Stimulated activated CD8-positive, alpha-beta memory T cell treated with anti-CD3 and anti-CD28 coated beads, Interleukin-15, amount 100 ng/mL, for 4 hours (primary cell): Measurements from ENCODE around the gene TNFRSF25.

Experiments used
- DNase-seq, 2 donors: peaks; one replicate each; pipeline ENCODE4 v3.0.0-alpha.2; 2020; ENCODE audit warnings: low read depth in 2 of 2

The TNFRSF25 gene

GRCh38 chr1:6417961-6418667, 47.9 kb downstream of the TNFRSF25 start:
- no peak for DNase-seq

DNA sequence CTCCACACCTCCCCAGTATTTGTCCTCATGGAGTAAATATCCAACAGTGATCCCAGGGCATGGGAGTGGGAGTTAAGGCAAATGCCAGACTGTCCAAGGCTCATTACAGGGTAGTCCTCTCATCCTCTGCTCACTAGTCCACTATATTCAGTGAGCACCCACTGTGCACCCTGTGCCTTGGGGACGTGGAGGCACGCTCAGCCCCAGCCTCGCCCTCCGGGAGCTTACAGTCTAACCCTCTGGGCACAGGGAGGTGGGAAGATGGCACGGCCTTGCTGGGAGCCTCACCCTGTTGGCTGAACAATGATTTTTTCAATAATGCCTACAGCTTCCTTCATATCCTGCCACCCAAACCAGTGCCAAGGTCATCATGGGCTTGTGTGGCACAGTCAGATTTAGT, 49.1 kb downstream of the TNFRSF25 start:
- DNase-seq = no peak

- DNase-seq = no peak
Measured at GRCh38 chr1:6416295-6416656, 49.7 kb downstream of the TNFRSF25 start.

GRCh38 chr1:6414881-6415626, 50.9 kb downstream of the TNFRSF25 start:
- no peak for DNase-seq

DNA sequence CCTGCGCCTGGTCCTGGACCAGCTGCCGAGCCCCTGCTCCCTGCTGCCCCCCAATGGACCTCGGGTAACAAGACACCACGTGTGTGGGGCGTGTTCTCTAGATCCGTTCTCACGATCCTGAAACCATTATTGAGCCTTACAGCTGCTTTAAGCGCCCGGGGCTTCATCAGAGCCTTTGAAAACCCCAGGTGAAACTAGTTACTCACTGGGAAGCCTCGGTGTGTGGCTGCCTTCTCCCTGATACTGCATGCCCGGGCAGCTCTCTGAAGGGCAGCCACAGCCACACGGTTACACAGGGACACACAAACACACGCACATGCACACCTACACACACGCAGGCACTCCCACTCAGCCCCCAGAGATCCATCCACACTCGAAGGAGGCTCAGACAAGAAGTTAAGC, 51.5 kb downstream of the TNFRSF25 start:
- DNase-seq = no peak

- no peak for DNase-seq
Measured at GRCh38 chr1:6412896-6413295, 53.1 kb downstream of the TNFRSF25 start.
